NCI-H2107 treated with DMSO at 0.1 percent for 48 hours (cell line): ENCODE results near the gene UTF1.
"Not testable (repeated sequence)": the region's sequence is repeated elsewhere in the genome, so short reads cannot be mapped to it uniquely, and the experiment has no call there.

Experiments used
- DNase-seq: peaks from one replicate; lab custom pipeline; 2025; ENCODE audit not compliant: unreplicated experiment; lab: John Stamatoyannopoulos, UW

Gene UTF1

DNA sequence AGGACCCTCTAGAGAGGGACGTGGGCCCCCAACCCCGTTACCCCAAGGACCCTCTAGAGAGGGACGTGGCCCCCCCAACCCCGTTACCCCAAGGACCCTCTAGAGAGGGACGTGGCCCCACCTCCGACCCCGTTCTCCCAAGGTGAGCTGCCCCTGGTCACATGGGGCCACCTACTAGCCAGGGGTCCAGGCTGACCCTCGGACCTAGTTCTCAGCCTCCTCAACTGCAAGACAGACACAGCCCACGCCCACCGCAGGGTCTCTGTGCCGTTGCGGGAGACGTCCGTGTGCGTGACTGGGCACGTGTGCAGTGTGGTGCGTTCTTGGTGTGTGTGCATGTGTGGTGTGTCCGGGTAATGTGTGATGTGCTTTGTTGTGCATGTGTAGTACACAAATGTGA is 21.6 kb upstream of the UTF1 start:
- no peak for DNase-seq

DNA sequence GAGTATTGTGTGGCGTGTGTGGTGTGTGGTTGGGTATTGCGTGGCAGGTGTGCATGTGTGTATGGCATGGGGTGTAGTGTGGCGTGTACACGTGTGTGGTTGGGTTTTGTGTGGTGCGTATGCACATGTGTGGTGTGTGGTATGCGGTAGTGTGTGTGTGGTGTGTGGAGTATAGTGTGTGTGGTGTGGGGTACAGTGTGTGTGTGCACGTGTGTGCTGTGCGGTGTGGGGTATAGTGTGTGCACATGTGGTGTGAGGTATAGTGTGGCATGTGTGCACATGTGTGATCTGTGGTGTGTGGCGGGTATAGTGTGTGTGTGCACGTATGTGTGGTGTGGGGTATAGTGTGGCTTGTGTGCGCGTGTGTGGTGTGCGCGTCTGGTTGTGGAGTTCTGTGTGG is 20.9 kb upstream of the UTF1 start:
- no peak for DNase-seq

DNA sequence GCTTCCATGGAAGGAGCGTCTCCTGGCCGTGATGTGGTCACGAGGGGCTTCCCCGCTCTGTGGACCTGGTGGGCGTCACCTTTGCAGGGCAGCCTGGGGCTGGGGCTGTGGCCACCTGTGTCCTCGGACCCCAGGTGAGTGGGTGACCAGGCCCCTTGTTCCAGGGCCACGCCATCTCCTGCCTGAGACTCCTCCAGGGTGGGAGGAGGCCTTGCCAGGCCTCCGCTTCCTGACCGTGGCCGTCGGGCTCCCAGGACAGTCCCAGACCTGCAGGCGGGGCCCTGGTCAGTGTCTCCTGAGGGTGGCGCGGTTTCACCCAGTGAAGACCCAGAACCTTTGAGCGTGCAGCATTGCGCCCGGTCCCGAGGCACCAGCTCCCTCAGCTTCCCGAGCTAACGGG is 20.4 kb upstream of the UTF1 start:
- DNase-seq: no peak

DNA sequence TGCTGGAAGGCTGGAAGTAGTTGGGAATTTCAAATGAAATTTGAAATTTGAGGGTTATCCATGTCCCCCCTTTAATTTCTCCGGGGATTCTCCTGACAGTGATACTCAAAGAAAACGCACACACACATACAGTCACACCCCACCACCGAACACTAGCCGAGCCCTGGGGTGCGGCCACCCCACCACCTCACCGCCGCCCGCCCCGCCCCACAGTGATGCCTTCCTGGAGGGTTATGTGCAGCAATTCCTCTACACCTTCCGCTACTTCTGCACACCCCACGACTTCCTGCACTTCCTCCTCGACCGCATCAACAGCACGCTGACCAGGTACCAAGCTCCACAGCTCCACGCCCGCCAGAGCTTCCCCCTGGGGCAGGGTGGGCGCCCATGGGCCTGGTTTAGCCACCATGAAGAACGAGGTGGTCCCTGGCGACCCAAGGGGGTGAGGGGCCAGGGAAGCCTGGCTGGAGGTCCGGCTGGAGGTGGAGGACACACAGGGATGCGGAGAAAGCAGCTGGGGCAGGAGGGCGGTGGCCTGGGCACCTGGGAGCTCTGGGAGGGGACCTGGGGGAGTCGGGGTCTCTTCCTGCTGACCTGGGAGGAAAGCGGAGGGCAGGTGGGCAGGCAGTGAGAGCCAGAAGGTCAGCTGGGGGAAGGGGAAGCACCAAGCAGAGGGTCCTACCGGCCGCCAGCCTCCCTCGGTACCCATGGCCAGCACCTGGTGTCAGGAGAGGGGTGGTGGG is 19.4 kb upstream of the UTF1 start:
- no peak for DNase-seq

DNA sequence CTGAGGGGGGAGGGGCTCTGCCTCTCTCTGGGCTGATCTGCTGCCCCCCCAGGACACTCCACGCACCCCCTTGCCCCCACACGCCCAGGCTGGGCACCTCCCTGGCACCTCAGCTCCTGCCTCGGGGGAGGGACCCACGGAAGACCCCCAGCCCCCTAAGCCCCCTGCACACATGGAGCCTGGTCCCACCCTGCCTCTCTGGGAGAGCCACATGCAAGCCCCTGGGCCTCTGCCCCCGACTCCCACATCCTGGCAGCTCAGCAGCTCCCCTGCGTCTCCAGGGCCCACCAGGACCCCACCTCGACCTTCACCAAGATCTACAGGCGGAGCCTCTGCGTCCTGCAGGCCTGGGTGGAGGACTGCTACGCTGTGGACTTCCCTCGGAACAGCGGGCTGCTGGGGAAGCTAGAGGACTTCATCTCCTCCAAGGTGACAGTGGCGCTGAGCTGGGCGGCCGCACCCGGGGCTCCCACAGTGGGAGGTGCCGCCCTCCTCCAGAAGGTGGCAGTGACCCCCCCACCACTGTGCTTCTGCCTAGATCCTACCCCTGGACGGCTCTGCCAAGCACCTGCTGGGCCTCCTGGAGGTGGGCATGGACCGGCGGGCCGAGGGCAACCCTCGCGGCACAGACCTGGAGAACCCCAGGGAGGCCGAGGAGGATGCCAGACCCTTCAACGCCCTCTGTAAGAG is 18.7 kb upstream of the UTF1 start:
- DNase-seq: no peak

DNA sequence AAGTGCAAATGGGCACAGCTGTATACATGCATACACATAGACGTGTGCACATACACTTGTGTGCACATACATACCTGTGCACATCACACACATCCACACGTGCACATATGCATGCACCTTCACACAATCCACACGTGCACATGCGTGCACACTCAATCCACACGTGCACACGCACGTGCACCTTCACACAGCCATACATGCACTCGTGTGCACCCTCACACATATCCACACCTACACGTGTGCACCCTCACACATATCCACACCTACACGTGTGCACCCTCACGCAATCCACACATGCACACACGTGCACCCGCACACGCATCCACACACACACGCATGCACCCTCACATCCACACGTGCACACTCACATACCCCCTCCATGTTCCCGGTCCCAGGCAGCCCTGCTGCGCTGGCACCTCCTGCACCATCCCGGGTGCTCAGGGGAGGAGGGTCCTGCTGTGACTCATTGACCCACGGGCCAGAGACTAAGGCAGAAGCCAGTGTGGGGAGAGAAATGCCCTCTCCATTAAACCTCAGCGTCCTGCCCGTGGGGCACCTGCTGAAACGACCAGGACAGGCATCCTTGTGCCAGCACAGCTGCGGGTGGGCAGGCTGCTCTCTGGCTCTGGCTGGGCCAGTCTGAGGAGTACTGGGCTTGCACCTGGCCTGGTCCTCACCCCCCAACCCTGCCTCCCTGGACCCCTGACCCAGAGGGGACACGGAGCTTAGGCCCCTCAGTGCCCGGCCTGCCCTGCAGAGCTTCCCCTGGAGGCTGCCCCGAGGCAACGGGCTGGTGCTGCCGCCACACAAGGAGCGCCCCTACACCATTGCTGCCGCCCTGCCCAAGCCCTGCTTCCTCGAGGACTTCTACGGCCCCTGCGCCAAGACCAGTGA is 17.8 kb upstream of the UTF1 start:
- no peak for DNase-seq

DNA sequence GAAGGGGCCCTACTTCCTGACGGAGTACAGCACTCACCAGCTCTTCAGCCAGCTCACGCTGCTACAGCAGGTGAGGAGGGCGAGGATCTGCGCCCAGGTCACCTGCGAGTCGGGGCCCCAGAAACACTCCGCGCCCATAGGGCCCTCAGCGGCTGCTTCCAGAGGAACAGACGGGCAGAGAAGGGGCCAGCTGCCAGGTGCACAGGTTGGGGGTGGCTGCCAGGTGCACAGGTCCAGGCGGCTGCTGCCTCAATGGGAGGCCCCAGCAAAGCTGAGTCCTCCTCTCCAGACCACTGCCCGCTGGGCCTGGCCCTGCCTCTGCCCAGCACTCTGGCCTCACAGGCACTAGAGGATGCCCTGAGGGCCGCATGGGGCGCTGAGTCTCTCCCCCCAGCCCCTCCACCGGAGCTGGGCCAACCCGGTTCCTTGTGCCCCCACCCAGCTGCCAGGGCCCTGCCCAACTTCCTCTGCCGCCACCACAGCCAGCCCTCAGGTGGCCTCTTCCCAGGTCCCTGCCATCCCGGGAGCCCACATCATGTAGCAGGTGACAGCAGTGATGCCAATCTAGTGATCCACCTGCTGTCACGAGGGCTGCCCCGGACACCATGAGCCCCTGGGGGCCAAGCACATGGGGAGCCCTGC is 17.0 kb upstream of the UTF1 start:
- no peak for DNase-seq

DNA sequence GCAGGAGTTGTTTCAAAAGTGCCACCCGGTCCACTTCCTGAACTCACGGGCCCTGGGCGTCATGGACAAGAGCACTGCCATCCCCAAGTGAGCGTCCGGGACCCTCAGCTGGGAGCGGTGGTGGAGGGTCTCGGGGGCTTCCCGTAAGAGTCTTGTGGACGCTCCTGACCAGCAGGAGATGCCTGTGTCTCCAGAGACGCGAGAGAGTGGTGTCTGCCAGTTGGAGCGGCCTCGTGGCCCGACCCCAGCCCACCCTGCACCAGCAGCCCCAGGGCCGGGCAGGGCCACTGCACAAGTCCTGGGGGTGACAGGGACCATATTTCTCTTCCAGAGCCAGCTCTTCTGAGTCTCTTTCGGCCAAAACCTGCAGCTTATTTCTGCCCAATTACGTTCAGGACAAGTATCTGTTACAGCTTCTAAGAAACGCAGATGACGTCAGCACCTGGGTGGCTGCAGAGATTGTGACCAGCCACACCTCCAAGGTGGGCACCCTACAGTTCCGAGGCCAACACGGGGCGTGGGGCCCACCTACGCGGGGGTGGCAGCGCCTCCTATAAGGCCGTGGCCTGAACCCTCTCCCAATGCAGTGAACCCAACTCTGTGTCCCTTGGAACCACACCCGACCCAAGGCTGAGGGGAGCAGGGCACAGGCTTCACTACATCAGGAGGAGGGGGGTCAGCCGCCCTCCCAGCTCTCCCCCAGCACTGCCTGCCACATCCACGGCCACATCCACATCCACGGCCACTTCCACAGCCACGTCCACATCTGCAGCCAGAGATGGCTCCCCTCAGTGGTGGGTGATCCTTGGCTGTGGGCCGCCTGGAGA is 16.2 kb upstream of the UTF1 start:
- no peak for DNase-seq

DNA sequence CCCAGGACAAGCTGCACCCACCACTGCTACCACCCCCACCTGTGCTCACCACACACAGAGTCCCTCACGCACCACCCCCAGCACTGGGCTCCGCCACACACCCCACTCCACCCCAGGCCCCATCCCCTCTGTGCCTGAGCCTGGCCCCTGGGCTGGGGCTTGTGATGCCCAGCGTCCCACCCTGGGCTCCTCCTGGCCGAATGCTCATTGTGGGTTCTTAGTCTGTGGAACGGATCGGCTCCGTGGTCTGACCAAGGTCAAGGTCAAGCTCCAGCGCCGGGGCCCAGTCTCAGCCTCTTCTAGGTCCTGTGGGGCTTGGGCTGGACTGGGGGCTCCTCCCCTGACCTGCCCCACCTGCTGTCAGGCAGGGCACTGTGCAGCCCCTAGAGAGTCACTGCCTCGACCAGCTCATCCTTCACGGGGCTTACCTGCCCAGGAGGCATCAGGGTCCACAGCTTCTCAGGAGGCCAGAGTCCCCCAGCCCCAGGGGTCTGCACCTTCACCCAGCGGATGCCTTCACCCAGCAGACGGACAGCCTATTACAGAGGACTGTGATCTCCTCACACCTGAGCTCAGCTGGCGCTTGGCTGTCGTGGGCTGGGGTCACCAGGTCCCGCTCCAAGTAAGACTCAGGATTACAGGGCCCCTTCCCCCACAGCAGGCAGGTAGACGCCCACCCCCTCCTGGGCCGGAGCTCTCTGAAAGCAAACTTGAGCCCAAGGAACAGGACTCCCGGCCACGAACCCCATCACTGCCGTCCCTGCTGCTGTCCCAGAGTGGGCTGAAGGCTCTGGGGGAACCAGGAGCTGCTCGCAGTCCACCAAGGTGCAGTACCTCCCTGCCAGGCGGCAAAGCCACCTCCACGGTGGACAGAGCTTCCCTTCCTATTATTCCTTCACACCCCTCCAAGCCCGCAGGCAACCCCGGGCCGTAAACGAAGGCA is 15.3 kb upstream of the UTF1 start:
- no peak for DNase-seq

DNA sequence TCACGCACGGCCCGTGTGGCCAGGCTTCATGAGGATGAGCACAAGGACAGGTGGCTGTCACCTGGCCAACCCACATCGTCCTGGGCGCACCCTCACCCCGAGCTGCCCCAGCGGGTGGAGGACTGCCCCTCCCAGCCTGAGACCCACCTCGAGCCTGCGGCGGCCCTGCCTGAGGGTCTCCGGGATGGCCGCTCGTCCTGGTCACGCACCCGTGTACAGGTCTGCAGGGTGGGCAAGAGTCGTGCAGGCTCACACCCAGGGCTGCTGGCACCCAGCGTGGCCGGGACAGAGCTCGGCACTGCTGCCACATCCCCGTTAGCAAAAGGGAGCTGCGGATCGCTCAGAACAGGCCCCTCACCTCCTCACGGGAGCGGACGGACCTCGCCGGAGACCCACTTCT is 14.4 kb upstream of the UTF1 start:
- DNase-seq: no peak

DNA sequence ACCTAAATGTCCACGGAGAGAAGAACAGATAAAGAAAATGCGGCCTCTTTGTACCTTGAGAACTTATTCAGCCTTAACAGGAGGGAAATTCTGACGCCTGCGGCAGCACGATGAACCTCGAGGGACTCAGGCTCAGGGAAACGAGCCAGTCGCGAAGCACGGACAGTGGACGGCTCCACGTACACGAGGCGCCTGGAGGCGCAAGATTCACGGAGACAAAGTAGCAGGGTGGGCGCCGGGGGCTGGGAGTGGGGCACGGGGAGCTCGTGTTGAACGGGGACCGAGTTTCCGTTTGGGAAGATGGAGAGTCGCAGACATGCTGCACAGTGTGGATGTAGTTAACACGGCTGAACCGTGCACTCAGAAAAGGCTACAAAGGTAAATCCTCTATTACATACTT is 13.2 kb upstream of the UTF1 start:
- no peak for DNase-seq

DNA sequence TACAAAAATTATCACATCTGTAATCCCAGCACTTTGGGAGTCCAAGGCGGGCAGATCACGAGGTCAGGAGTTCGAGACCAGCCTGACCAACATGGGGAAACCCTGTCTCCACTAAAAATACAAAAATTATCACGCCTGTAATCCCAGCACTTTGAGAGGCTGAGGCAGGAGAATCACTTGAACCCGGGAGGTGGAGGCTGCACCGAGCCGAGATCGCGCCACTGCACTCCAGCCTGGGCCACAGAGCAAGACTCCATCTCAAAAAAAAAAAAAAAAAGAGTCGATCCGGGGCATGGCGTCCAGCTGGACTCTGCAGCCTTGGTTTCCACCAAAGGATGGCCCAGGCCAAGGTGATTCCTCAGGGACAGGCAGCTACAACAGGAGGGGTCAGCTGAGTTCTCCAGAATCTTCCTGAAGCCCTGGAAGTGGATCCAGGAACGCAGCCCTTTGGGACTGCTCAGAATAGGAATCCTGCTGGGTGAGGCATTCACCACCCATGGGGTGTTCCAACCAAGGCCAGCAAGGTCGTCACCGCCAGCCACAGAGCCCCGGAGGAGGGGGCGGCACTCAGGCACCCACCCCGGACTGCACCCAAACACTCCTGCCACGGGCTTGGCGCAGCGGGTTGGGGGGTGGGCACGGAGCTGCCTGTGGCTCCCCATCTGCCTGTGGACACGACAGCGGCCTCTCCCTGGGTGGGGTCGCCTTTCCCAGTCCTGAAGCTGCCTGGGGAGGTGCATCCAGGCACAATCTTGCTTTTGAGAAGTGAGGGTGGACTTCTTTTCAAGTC is 12.0 kb upstream of the UTF1 start:
- DNase-seq: no peak

DNA sequence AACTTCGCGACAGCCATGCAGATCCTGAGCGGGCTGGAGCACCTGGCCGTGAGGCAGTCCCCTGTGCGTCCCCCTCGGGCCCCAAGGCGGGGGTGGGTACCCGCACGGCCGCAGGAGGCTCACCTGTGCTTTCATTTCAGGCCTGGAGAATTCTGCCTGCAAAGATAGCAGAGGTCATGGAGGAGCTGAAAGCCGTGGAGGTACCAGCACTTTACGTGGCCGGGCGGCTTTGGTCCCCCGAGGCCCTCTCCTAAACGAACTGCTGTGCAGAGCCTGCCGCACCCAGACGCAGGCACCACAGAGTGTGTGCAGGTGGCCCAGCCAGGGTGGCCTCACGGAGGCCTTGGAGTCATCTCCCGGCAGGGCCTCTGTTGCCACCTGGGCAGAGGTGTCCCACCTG is 11.1 kb upstream of the UTF1 start:
- DNase-seq: no peak

DNA sequence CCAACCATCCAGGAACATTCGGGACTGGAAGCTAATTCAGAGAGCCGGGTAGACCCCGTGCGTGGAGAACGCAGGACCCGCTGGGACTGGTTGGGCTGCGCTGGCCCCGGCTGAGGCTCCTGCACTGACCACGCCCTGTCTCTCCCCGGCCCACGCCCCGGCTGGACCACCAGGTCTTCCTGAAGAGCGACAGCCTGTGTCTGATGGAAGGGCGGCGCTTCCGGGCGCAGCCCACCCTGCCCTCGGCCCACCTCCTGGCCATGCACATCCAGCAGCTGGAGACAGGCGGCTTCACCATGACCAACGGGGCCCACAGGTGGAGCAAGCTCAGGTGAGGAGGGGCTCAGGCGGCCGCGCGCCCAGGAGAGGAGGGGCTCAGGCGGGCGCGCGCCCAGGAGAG is 10.2 kb upstream of the UTF1 start:
- DNase-seq: no peak

DNA sequence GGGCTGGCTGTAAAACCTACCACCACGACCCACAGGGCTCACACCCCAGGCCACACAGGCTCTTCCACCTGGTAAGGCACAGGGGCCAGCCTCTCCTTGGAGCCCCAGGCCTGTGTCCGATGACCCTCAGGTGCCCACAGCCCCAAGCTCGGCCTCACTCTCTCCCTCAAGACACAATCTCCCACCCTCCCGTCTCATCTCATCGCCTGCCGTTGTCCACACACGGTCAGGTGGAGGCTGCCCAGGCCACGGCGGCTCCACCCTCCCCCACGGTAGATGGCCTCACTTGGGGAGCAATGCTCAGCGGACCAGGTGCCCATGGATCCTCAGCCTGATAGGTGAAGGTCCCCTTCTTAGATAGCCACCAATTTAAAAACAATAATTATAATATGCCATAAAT is 8.7 kb upstream of the UTF1 start:
- DNase-seq: no peak

DNA sequence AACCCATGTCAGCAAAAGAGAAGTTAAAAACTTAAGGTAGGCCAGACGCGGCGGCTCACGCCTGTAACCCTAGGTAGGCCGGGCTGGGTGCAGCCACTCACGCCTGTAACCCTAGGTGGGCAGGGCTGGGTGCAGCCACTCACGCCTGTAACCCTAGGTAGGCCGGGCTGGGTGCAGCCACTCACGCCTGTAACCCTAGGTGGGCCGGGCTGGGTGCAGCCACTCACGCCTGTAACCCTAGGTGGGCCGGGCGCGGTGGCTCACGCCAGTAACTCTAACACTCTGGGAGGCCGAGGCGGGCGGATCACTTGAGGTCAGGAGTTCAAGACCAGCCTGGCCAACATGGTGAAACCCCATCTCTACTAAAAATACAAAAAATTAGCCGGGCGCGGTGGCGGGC is 8.3 kb upstream of the UTF1 start:
- not testable (repeated sequence) for DNase-seq

DNA sequence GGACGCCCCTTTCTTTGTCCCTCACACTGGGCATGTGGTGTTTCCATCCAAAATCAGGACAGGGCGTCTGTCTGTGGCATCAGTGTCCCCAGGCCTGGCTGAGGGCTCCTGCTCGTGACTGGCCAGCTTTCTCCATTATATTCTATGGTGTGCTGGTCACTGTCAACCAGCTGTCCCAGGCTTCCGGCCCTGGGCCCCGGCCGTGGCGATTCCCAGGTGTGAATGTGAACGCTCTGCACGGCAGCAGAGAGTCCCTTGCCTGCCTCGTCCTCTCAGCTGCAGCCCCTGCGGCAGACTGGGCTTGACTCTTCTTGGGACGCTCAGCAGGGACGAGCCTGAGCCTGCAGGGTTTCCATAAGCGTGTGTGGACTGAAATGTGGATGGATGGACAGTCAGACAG is 5.9 kb upstream of the UTF1 start:
- no peak for DNase-seq

DNA sequence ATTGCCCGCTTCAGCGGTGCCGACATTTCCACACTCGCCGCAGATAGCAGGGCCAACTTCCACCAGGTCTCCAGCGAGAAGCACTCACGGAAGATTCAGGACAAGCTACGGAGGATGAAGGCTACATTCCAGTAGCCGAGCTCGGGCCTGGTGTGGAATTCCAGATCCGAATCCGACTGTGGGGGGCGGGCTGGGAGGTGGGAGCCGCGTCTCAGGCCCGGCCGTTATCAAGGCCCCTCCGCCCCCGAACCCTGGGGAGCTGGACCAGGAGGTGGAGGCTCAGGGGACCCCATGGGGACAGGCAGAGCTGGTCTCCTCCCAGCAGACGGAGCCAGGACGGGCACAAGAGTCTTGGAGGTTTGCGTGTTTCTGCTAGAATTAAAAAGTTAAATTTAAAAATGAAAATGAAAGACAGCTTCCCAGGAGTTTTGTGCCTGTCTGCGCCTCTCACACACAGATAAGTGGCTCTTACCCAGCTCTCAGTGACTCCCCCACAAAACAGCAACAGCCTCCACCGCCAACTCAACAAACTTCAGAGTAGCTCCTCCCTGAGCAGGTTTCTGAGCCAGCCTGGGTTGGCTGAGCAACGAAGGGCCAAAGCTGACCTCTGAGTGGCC is 5.2 kb upstream of the UTF1 start:
- DNase-seq: no peak
